Activated naive CD8-positive, alpha-beta T cell treated with anti-CD3 and anti-CD28 coated beads, Interleukin-2, amount 50 U/mL, for 16 hours (primary cell): ENCODE data around the gene SMAP1.
A peak's percentile ranks its signal among the peaks of the same experiment; 100 is the strongest.

ENCODE experiments used
- DNase-seq: peaks from one replicate; pipeline ENCODE4 v3.0.0-alpha.2; 2020; ENCODE audit warnings: low read depth, low spot score

Gene SMAP1

DNA sequence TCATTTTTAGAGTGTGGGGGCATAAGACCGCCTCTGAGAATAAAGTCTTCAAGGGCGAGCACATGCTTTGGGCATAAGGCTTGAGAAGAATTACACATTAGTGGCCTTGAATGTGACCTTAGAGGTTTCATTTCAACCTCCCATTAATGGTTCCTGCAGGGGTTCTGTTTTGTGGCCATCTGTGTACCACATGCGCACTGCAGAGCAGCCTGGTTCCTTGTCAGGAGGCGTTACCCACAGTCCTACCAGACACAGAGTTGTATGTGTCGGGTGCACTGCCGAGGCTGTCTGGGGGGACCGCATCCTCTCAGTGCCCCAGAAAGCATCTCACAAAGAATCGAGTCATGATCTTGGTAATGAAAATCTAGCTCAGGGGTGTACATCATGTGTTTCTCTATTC lies 173.4 kb downstream of the SMAP1 start:
- no peak for DNase-seq

DNA sequence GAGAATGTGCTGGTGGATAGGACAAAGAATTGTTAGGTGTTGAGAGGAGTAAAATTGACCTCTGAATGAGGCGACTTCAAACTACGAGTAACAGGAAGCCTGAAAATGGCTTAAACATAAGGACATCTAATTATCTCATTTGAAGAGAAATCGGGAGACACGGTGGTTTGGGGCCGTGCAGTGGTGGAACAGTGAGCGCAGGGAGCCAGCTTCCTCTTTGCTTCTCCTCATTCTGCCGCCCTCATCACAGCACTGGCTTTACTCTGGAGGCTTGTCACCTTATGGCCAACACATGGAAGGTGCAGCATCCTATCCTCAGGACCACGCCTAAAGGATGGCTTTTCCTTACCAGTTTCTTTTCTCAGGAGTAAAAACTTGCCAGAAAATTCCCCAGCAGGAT lies 174.9 kb downstream of the SMAP1 start:
- DNase-seq = no peak

DNA sequence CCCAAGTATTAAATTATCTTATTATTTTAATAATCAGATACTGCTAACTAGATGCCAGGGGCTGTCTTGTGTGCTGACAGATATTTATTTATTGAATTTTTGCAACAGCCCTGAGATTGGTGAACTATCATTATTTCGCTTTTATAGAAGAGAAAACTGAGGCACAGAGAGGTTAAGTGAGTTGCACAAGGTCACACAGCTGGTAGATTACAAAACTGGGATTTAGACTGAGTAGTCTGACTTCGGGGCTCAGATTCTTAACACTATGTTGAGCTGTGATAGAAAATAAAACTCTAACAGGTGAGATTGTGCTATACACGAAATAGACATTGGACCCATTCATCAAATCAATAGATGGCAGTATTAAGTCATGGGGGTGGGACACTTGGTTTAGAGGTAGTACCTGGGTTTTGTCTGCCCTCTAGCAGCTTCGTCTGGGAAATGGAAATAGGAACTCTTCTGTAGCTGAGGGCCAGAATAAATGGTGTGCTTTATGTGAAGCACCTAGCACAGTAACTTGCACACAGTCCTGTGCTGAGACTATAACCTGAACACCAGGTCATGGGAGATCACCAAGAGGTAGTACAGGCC lies 175.7 kb downstream of the SMAP1 start:
- no peak for DNase-seq

DNA sequence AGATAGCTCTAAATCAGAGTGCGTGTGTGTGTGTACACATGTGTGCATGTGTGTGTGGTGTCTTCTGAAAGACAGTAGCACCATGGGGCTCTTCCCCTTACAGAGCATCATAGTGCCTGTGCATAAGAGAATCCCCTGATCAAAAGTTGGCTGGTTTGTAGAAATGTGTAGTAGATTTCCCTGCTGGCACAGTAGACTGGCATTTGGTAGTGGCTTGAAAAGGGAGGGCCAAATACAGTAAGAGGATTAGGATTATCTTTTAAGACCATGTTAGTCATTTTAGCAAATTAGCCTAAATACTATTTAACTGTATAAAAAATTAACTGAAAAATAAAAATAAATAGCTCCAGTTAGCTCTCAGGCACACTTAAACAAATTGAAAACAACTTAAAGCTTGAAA lies 176.6 kb downstream of the SMAP1 start:
- DNase-seq = no peak

DNA sequence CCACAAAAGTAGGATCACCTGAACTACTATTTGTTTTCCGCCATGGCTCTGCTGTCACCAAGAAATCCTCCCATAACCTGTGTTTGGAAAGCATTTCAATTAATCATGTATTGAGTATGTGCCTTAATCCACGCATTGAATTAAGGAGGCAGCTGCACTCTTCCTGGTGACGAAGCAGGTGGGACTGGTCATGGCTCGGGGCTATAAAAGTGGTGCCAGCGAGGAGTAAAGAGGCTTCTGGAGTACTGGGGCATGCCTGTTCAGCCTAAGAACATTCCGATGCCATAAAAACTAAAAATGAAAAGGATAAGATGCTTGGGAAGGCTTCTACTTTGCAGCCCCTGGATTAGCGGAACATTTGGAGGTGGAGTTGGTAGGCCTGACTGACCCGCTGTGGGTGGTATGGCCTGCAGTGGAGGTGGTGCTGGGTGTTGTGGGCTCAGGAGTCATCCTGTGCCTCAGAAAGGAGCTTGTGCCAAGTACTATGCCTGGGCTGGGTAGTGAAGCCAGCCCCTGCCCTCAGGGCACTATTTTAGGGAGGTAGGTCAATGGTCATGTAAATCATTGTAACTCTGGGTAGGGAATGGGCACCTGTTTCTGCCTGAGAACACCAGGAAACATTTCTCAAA lies 178.6 kb downstream of the SMAP1 start:
- DNase-seq = no peak

DNA sequence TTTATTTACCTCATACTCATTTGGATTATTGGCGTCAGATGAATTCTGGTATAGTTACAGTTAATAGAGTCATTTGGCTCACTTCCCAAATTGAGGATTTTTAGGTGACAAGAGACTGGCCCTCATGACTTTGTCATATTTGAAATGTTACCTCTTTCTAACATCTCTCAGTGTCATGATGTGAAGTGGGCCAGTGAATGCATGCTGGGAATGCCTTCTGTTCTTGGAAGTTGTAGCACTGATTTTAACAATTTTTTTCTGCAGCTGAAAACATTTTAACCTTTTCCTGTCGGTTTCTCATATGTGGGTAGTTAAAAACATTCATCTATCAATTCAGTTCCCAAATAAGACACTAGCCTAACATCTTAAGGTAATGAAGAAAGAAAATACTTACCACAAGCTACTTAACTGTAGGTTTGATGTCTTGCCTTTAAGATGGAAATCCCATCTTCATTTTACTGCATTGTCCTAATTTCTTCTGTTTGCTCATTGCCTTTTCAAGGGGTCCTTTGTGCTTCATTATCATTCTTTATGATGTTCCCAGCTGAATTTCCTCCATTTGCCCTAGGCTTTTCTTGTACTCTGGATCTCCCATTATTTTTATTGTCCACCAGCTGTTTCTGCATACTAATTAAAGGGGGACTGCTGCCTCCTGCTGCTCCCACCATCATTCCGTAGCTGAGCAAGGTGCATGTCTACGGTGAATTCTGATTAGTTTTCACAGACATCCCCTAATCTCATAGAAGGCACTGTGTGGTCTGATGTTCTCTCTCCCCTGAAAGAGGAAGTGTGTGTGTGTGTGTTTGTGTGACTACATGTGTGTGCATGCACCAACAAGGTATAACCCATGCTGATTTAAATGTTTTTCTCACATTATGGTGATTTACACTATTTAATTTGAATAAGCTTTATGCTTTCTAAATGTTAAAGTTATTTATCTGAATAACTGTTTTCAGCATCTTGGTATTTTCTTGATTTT lies 179.7 kb downstream of the SMAP1 start:
- DNase-seq = no peak

DNA sequence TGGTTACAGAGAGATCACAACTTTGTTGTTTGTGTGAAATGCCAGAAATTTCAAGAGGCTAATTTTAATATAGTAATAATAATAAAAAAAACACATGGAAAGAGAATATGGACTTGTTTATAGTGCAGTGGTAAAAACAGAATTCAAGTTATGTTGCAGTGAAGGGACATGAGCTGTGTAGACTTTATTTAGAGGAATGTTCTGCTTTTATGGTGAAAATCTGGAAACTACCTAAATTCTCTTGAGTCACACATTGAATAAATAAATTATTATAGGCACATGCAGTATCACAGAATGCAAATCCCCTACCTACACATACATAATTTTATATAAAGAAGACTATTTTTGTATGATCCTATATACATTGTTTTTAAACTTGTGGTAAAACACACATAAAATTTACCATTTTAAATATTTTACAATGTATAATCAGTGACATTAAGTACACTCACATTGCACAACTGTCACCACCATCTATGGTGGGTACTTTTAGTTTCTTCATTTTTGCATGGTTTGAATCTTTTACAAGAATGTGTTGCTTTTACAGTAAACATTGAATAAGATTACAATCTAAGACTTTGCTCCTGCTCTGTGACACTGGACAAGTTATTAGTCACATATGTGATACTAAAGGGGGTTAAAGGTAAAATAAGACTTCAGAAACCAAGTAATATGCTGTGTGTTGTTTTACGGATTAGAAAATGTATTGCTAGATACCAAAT lies 181.8 kb downstream of the SMAP1 start:
- no peak for DNase-seq

DNA sequence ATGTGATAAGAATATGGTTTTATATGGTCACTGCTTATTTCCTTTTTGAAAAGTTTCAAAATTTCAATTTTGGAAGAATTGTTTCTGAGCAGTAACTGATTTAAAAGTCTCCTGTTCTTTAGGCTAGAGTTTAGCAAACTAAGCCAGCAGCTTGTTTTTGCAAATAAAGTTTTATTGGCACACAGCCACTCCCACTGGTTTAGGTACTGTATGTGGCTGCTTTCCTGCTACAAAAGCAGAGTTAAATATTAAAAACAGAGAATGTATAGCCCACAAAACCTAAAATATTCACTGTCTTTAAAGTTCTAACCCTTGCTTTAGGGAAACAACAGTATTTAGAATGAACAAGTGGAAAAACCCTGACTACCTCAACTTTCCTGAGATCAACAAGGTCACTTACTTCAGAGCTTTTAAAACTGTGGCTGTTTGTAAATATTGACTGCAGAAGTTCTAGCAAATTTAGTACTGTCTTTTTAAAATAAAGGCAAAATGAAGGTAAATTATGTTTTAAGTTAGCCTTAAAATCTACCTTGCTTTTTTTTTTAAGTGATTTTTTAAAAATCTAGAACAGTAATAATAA lies 185.1 kb downstream of the SMAP1 start:
- no peak for DNase-seq

DNA sequence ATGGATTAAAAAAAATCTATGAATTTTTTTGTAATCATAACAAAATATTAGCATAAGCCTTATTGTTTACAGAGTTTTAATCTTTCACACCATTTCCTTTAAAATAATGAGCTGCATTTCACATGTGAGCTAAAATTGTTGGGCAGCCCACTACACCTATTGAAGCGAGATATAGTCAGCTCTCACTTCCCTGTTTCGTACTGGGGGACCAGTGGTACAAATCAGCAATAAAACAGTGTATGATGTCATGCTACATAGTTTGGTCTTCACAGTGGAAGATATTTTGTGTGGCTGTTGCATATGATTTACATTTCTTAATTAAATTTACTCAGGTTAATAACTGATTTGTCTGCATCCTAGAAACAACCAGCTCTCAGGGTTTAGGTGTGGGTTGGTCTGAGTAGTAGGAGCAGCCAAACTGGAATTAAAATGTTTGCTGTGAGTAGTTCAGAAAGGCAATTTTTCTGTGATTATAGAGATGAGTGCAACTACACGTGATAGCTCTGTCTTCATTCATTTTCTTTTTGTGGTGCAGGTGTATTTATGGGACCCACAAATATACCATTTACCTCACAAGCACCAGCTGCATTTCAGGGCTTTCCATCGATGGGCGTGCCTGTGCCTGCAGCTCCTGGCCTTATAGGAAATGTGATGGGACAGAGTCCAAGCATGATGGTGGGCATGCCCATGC lies 189.8 kb downstream of the SMAP1 start:
- DNase-seq = no peak

DNA sequence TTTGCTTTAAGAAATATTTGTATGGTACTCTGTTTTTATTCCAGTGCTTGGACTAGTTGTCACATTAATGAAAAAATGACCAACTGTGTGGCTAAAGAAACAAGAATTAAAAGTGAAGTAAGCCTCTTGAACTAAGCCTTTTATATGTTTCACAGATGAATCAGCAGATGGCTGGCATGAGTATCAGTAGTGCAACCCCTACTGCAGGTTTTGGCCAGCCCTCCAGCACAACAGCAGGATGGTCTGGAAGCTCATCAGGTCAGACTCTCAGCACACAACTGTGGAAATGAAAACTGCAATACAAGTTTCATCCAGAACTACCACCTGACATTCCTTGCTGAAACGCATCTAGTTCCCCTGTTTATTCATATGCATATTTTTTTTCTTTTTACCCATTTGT lies 192.4 kb downstream of the SMAP1 start:
- no peak for DNase-seq

DNA sequence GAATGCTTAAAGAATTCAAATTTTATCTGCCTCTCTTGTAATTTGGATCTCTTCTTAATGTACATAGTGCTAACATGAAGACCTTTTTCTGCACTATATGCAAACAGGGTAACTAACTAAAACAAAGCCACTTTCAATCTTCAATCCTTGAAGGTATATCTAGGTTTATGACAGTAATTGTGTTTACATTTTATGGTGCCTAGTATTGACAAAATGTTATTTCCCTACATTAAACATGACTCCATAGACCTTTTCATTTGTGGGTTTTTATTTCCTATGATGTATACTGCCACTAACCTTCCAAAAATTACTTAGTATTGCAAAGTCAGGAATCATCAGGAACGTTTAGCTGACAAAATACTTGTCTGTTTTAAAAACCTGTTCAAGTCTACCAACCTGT lies 193.2 kb downstream of the SMAP1 start:
- DNase-seq = no peak

DNA sequence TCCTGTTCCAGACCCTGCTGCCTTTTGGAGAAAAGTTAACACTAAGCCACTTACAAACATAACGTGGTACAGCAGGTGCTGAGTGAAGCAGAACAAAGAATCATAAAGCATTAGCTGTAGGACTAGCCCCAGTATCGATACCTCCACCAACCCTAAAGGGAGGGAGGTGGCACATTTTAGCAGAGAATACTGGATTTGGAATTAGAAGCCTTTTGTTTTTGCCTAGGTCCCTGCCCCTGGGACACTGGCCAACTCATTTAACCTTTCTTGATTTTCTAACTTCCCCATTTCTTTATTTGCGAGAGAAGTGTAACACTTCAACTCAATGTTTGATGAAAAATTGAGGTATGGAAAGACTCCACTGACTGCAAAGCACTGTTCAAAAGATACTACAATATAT lies 195.7 kb downstream of the SMAP1 start:
- DNase-seq = no peak

DNA sequence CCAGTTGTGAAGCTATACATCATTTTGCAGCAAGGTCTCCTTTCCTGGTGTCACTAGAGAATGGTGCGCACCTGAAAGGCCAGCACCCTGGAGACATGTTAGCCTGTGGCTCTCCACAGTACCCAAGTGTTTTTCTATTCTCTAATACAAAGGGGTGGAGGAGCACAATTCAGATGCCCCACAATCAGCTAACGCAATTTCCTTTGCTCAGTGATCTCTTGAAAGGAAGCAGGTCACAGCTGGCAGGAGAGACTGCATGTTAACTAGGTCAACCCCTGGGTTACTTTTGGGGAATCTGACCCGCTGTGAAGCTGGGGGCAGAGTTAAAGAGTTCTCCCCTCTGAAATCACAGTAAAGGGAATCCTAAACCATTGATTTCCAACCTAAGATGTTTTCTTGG lies 196.7 kb downstream of the SMAP1 start:
- DNase-seq = no peak

DNA sequence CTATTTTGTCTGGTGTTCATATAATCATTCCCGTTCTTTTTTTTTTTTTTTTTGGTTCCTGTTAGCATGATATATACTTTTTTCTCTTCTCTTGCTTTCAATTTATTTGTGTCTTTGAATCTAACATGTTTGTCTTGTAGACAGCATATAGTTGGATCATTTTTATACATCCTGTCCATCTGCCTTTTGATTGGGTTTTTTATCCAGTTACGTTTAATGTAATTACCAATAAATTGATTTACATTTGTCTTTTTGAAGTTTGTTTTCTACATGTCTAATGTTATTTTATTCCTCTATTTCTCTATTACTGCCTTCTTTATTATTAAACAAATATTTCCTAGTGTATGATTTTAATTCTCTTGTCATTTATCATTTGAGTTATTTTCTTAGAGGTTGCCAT lies 204.8 kb downstream of the SMAP1 start:
- no peak for DNase-seq

DNA sequence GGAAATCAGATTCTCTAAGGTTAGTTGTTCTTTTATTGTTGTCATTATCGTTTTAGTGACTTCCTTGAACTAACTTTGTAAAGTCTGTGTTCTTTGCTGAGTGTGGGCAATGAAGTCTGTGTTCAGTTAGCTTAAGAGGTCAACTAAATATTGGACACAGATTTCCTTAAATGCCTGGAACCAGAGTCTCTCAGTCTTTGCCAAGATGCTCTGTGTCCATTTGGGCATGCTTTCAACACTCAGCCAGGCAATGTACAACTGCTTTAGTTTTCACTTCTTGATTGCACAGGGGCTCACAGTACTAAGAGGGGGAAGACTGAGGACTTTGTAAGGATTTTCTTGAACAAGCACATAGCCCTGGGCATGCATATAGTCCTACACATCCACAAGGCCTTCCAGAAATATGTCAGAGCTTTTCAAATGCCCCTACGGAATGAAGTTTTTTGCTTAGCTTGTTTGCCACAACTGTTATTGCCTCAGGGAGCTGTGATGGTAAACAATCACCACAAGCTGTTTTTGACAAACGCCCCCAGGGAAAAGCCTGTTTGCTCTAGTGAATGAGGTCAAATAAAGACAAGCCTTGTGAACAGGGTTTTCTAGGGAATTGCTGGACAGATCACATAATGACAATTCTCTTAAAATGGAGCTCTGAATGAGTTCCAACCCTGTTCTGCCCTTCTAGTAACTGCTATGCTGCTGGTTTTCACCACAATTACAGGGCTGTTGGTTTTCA lies 206.7 kb downstream of the SMAP1 start:
- no peak for DNase-seq

DNA sequence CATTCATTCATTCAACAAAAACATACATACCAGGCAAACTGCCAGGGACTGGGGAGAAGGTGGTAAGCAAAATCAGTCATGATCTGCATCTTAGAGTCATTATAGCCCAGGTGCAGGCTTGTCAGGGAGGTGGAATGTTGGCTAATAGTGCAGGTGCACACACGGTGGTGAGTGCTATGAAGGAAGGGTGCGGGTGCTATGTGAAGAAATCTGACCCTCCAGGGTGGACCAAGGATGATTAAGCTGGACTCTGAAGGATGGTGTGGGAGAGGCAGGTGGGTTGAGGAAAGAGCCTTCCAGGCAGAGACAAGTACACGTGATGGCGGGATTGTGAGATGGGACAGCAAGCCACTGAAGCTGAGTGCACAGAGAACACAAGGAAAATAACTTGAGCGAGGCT lies 211.8 kb downstream of the SMAP1 start:
- no peak for DNase-seq

DNA sequence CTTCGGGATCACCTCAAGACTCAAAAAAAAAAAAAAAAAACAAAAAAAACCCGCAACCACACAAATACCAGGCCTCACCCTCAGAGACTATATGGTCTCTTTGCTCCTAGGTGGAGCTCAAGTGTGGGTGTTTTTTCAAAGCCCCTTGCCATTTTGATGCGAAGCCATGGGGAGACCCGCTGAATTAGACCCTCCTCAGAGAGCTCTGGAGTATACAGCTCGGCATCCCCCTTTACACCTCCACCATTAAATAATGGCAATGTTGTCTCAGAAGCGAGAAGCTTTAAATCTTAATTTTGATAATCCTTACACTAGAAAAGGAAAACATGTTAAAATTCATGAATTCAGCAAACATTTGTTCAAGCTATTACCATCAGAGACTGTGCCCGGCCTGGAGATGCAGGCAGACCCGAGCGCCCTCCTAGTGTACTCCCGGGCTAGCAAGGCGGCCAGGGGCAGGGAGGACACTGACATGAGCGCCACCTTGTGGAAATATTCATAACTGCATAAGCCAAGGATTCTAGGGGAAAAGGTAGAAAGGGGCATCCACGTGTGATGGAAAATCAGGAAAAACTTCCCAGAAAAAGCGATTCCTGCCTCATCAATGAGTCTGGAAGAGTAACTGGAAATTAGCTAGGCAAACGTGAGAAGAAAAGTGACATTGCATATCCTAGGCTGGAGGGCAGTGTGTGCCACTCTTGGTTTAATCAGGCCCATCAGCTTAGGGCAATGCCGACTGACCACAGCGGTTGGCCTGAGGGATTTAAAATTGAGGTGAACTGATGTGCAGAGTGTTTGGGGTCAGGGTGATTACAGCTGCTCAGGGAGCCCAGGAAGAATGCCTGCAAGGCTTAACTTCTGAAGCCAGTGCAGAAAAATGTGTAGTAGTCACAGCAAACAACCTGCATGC lies 216.6 kb downstream of the SMAP1 start:
- DNase-seq = peak; percentile 22

DNA sequence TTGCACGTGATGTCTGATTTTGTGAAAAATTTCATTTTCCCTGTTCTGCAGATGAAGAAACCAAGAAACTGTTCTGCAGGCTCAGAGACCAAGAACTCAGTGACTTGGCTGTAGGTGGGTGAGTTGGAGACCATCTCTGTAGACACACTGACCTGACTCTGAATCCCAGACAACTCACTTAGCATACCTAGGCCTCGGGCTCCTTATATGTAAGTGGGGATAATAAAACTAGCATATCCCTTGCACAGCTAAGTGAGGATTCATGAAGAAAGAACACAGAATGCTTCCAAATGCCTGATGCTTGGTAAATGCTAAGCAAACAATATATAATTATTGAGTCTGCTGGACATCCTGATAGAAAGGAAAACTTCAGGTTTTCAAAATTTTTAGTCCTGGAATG lies 218.4 kb downstream of the SMAP1 start:
- DNase-seq = no peak

DNA sequence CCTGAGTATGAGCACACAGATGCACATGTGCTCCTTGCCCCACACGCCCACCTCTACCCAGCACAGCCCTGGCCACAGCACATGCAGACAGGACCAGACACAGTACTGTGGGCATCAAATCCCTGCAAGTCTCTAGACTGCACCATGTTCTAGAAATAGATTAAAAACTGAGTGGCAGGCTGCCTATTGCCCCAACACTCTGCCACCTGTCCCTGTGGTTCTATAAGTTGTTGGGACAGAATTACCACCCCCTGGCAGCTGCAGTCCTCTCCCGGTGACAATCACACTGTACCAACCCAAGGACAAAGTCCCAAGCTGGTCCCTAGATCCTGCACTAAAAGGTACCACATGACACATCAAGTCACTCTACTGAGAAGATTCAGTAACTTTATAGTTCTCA lies 219.0 kb downstream of the SMAP1 start:
- no peak for DNase-seq
